Measurements from ENCODE around the gene EPS8L3. TPM values are rescaled to one million over a fixed set of nuclear protein-coding genes. Genes with fewer than 3 reads are reported as not detected.

The EPS8L3 gene
- total and polyA plus RNA-seq, 9 donors, result 0.12 to 7.4 (median 2.4) TPM; not detected in 6

- H3K27ac ChIP-seq (ENCODE audit: low read length), result peak overlapping the region; percentile 32
- peaks cover 52% of the 10 kb centered on the region for H3K4me1 ChIP-seq (ENCODE audit: control insufficient read depth, insufficient read depth, low read length)
- WGBS (ENCODE audit: insufficient coverage), result 43% methylated on average over 4 of the region's 5 CpGs
- H3K36me3 ChIP-seq (ENCODE audit: control insufficient read depth, insufficient read depth, low read length), result no peaks in the 10 kb centered on the region
- no peak for DNase-seq
- no peak overlapping the region for H3K4me3 ChIP-seq (ENCODE audit: low read length)
- peaks cover 9% of the 10 kb centered on the region for H3K27me3 ChIP-seq (ENCODE audit: control insufficient read depth, insufficient read depth, low read length)
- no peaks in the 10 kb centered on the region for H3K9me3 ChIP-seq (replicated peaks; ENCODE audit: control insufficient read depth, low read depth, low read length)
Observed at GRCh38 chr1:109793089-109793485, 29.4 kb upstream of the EPS8L3 start.

- H3K4me1 ChIP-seq (ENCODE audit: control insufficient read depth, insufficient read depth, low read length), result peaks cover 52% of the 10 kb centered on the region
- peak; percentile 92 for DNase-seq
- H3K4me3 ChIP-seq (ENCODE audit: low read length), result no peak overlapping the region
- no peaks in the 10 kb centered on the region for H3K9me3 ChIP-seq (replicated peaks; ENCODE audit: control insufficient read depth, low read depth, low read length)
- H3K36me3 ChIP-seq (ENCODE audit: control insufficient read depth, insufficient read depth, low read length), result no peaks in the 10 kb centered on the region
- H3K27ac ChIP-seq (ENCODE audit: low read length), result peak overlapping the region; percentile 53
- WGBS (ENCODE audit: insufficient coverage), result 50% methylated on average over 10 of the region's 18 CpGs
- peaks cover 13% of the 10 kb centered on the region for H3K27me3 ChIP-seq (ENCODE audit: control insufficient read depth, insufficient read depth, low read length)
Observed at GRCh38 chr1:109792056-109792831, 28.5 kb upstream of the EPS8L3 start.

- Histone ChIP-seq H3K27me3 (ENCODE audit: control insufficient read depth, insufficient read depth, low read length) (peaks cover 10% of the 10 kb centered on the region), H3K9me3 (replicated peaks; ENCODE audit: control insufficient read depth, low read depth, low read length) (no peaks in the 10 kb centered on the region), H3K36me3 (ENCODE audit: control insufficient read depth, insufficient read depth, low read length) (no peaks in the 10 kb centered on the region), H3K4me3 (ENCODE audit: low read length) (no peak overlapping the region), H3K4me1 (ENCODE audit: control insufficient read depth, insufficient read depth, low read length) (peaks cover 55% of the 10 kb centered on the region), H3K27ac (ENCODE audit: low read length) (no peak overlapping the region)
- WGBS (ENCODE audit: insufficient coverage), result 87% methylated on average over 5 of the region's 9 CpGs
- no peak for DNase-seq
Observed at GRCh38 chr1:109791495-109792043, 27.8 kb upstream of the EPS8L3 start.

GRCh38 chr1:109790735-109791494 lies 27.2 kb upstream of the EPS8L3 start:
- Histone ChIP-seq H3K4me1 (ENCODE audit: control insufficient read depth, insufficient read depth, low read length) (peaks cover 60% of the 10 kb centered on the region), H3K4me3 (ENCODE audit: low read length) (no peak overlapping the region), H3K9me3 (replicated peaks; ENCODE audit: control insufficient read depth, low read depth, low read length) (no peaks in the 10 kb centered on the region), H3K27me3 (ENCODE audit: control insufficient read depth, insufficient read depth, low read length) (peaks cover 10% of the 10 kb centered on the region), H3K36me3 (ENCODE audit: control insufficient read depth, insufficient read depth, low read length) (no peaks in the 10 kb centered on the region), H3K27ac (ENCODE audit: low read length) (no peak overlapping the region)
- 50% methylated on average over 8 of the region's 12 CpGs for WGBS (ENCODE audit: insufficient coverage)
- DNase-seq, result peak; percentile 84

- Histone ChIP-seq H3K27me3 (ENCODE audit: control insufficient read depth, insufficient read depth, low read length) (peaks cover 14% of the 10 kb centered on the region), H3K27ac (ENCODE audit: low read length) (no peak overlapping the region), H3K4me1 (ENCODE audit: control insufficient read depth, insufficient read depth, low read length) (peaks cover 60% of the 10 kb centered on the region), H3K36me3 (ENCODE audit: control insufficient read depth, insufficient read depth, low read length) (no peaks in the 10 kb centered on the region), H3K4me3 (ENCODE audit: low read length) (no peak overlapping the region), H3K9me3 (replicated peaks; ENCODE audit: control insufficient read depth, low read depth, low read length) (no peaks in the 10 kb centered on the region)
- no peak for DNase-seq
- WGBS (ENCODE audit: insufficient coverage), result 67% methylated on average over 2 of the region's 2 CpGs
Observed at GRCh38 chr1:109790329-109790728, 26.6 kb upstream of the EPS8L3 start.

- no peak for DNase-seq
- Histone ChIP-seq H3K4me1 (ENCODE audit: control insufficient read depth, insufficient read depth, low read length) (peaks cover 60% of the 10 kb centered on the region), H3K27ac (ENCODE audit: low read length) (no peak overlapping the region)
Observed at GRCh38 chr1:109789551-109790180, 25.9 kb upstream of the EPS8L3 start.

GRCh38 chr1:109788695-109789521 lies 25.2 kb upstream of the EPS8L3 start:
- WGBS (ENCODE audit: insufficient coverage), result 68% methylated on average over 8 of the region's 9 CpGs
- Histone ChIP-seq H3K4me3 (ENCODE audit: low read length) (no peak overlapping the region), H3K27me3 (ENCODE audit: control insufficient read depth, insufficient read depth, low read length) (peaks cover 11% of the 10 kb centered on the region), H3K36me3 (ENCODE audit: control insufficient read depth, insufficient read depth, low read length) (no peaks in the 10 kb centered on the region), H3K27ac (ENCODE audit: low read length) (no peak overlapping the region), H3K4me1 (ENCODE audit: control insufficient read depth, insufficient read depth, low read length) (peaks cover 59% of the 10 kb centered on the region), H3K9me3 (replicated peaks; ENCODE audit: control insufficient read depth, low read depth, low read length) (no peaks in the 10 kb centered on the region)
- no peak for DNase-seq

More at GRCh38 chr1:109789551-109790180, 25.9 kb upstream of the EPS8L3 start:
- WGBS (ENCODE audit: insufficient coverage), result 85% methylated on average over 5 of the region's 9 CpGs
- Histone ChIP-seq H3K9me3 (replicated peaks; ENCODE audit: control insufficient read depth, low read depth, low read length) (no peaks in the 10 kb centered on the region), H3K36me3 (ENCODE audit: control insufficient read depth, insufficient read depth, low read length) (no peaks in the 10 kb centered on the region), H3K27me3 (ENCODE audit: control insufficient read depth, insufficient read depth, low read length) (peaks cover 13% of the 10 kb centered on the region), H3K4me3 (ENCODE audit: low read length) (no peak overlapping the region)

GRCh38 chr1:109787845-109788601 lies 24.3 kb upstream of the EPS8L3 start:
- DNase-seq, result no peak

More at GRCh38 chr1:109787845-109788601, 24.3 kb upstream of the EPS8L3 start:
- H3K4me1 ChIP-seq (ENCODE audit: control insufficient read depth, insufficient read depth, low read length), result peaks cover 57% of the 10 kb centered on the region
- no peaks in the 10 kb centered on the region for H3K9me3 ChIP-seq (replicated peaks; ENCODE audit: control insufficient read depth, low read depth, low read length)
- H3K27ac ChIP-seq (ENCODE audit: low read length), result no peak overlapping the region
- peaks cover 15% of the 10 kb centered on the region for H3K27me3 ChIP-seq (ENCODE audit: control insufficient read depth, insufficient read depth, low read length)
- H3K4me3 ChIP-seq (ENCODE audit: low read length), result no peak overlapping the region
- WGBS (ENCODE audit: insufficient coverage), result 60% methylated on average over 9 of the region's 19 CpGs
- no peaks in the 10 kb centered on the region for H3K36me3 ChIP-seq (ENCODE audit: control insufficient read depth, insufficient read depth, low read length)
